Neural progenitor cell (in vitro differentiated cells): ENCODE data around the gene ARPIN. TPM values are rescaled to one million over a fixed set of nuclear protein-coding genes. Genes with fewer than 3 reads are reported as not detected.

Experiments used
- DNase-seq: peaks from one replicate; pipeline ENCODE4 v3.0.0-alpha.2; 2016; ENCODE audit warnings: low spot score
- H2AFZ ChIP-seq: fragments of 200-600 bp; sonication (generic); replicated peaks from 2 replicates; pipeline ENCODE4 v1.6.1; 2016; ENCODE audit warnings: antibody characterized with exemption
- H3F3A ChIP-seq: fragments of 200-600 bp; sonication (generic); 2 replicates; pipeline ENCODE4 v1.6.1; 2016; ENCODE audit warnings: antibody characterized with exemption, low read depth
- H3K27ac ChIP-seq: fragments of 200-600 bp; sonication (generic); 2 replicates; pipeline ENCODE4 v1.5.1; 2016; ENCODE audit warnings: mild to moderate bottlenecking
- H3K27me3 ChIP-seq: fragments of 200-600 bp; sonication (generic); 2 replicates; pipeline ENCODE4 v1.6.1; 2016; ENCODE audit warnings: mild to moderate bottlenecking, moderate library complexity
- H3K36me3 ChIP-seq: fragments of 200-600 bp; sonication (generic); 2 replicates; pipeline ENCODE4 v1.5.1; 2016
- H3K4me1 ChIP-seq: fragments of 200-600 bp; sonication (generic); 2 replicates; pipeline ENCODE4 v1.6.1; 2016; ENCODE audit warnings: mixed run types
- H3K4me2 ChIP-seq: fragments of 200-600 bp; sonication (generic); 2 replicates; pipeline ENCODE4 v1.6.1; 2016
- H3K4me3 ChIP-seq: fragments of 200-600 bp; sonication (generic); 2 replicates; pipeline ENCODE4 v1.5.1; 2016
- H3K79me2 ChIP-seq: fragments of 200-600 bp; sonication (generic); 2 replicates; pipeline ENCODE4 v1.6.1; 2016; ENCODE audit warnings: low read depth
- H3K9ac ChIP-seq: fragments of 200-600 bp; sonication (generic); 2 replicates; pipeline ENCODE4 v1.6.1; 2016
- H3K9me3 ChIP-seq: fragments of 200-600 bp; sonication (generic); 2 replicates; pipeline ENCODE4 v1.5.1; 2016; ENCODE audit warnings: low read depth
- H4K20me1 ChIP-seq: fragments of 200-600 bp; sonication (generic); 2 replicates; pipeline ENCODE4 v1.6.1; 2016; ENCODE audit warnings: low read depth
- H3K27ac Mint-ChIP-seq: 3 replicates; pipeline ENCODE4 v1.8.0; 2021; ENCODE audit warnings: mixed read lengths
- H3K27me3 Mint-ChIP-seq: 2 replicates; pipeline ENCODE4 v1.8.0; 2022; ENCODE audit warnings: low read depth, mild to moderate bottlenecking, inconsistent platforms, moderate library complexity, mixed read lengths; ENCODE audit not compliant: insufficient read depth
- H3K36me3 Mint-ChIP-seq: 3 replicates; pipeline ENCODE4 v1.8.0; 2021; ENCODE audit warnings: mixed read lengths
- H3K4me1 Mint-ChIP-seq: 3 replicates; pipeline ENCODE4 v1.8.0; 2021; ENCODE audit warnings: mixed read lengths
- H3K4me3 Mint-ChIP-seq: 3 replicates; pipeline ENCODE4 v1.8.0; 2021; ENCODE audit warnings: mild to moderate bottlenecking, moderate library complexity, mixed read lengths
- H3K9me3 Mint-ChIP-seq: 3 replicates; pipeline ENCODE4 v1.8.0; 2020; ENCODE audit warnings: mixed read lengths
- EZH2 ChIP-seq: fragments of 200-600 bp; sonication (generic); IDR thresholded peaks from 2 replicates; pipeline ENCODE4 v1.6.1; 2017; ENCODE audit warnings: antibody characterized with exemption, mild to moderate bottlenecking, moderate library complexity
- EZH2phosphoT487 ChIP-seq: fragments of 200-600 bp; sonication (generic); IDR thresholded peaks from 2 replicates; pipeline ENCODE4 v1.6.1; 2017; ENCODE audit warnings: antibody characterized with exemption
- total RNA-seq: library from RNA; depleted of rRNA; stranded (reverse); fragments of >200 nt; gene quantifications from 2 replicates; pipeline ENCODE4 v1.2.3, GENCODE V29; 2015; ENCODE audit warnings: low replicate concordance
- TF ChIP-seq, protein P1 (sequence below): fragments of 200-600 bp; sonication (generic); IDR thresholded peaks from 2 replicates; pipeline ENCODE4 v1.5.1; 2017; ENCODE audit warnings: antibody characterized with exemption, mild to moderate bottlenecking

The ARPIN gene
- total RNA-seq, 1 donor from 2014 or later: 5.9 TPM

DNA sequence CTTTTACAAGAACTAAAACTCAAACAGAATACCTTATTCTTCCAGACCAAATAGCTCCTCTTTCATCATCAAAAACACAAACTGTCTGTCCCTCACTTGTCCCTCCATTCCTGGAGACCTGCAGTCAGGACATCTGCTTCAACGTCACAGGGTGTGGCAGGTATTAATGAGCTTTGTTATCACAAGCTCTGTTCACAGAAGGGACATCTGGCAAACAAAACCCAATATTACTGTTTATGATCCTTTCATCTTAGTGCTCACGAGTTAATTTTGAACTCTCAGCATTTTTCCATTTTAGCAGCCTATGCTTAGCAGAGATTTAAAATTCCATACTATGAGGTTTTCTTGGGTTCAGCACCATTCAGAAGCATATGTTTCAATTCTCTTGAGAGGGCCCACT lies 51.9 kb downstream of the ARPIN start:
- no peak overlapping the region for H3K4me3 ChIP-seq
- no peak overlapping the region for H3K9ac ChIP-seq
- H3K4me1 ChIP-seq: no peaks in the 10 kb centered on the region
- no peak overlapping the region for H3K4me2 ChIP-seq
- no peaks in the 10 kb centered on the region for H3F3A ChIP-seq
- Mint-ChIP-seq H3K36me3 (peaks cover 23% of the 10 kb centered on the region), H3K4me3 (no peak overlapping the region), H3K4me1 (peaks cover 2% of the 10 kb centered on the region), H3K9me3 (peaks cover 9% of the 10 kb centered on the region), H3K27ac (no peak overlapping the region), H3K27me3 (peaks cover 4% of the 10 kb centered on the region)
- DNase-seq: no peak
- TF ChIP-seq, protein P1, sequence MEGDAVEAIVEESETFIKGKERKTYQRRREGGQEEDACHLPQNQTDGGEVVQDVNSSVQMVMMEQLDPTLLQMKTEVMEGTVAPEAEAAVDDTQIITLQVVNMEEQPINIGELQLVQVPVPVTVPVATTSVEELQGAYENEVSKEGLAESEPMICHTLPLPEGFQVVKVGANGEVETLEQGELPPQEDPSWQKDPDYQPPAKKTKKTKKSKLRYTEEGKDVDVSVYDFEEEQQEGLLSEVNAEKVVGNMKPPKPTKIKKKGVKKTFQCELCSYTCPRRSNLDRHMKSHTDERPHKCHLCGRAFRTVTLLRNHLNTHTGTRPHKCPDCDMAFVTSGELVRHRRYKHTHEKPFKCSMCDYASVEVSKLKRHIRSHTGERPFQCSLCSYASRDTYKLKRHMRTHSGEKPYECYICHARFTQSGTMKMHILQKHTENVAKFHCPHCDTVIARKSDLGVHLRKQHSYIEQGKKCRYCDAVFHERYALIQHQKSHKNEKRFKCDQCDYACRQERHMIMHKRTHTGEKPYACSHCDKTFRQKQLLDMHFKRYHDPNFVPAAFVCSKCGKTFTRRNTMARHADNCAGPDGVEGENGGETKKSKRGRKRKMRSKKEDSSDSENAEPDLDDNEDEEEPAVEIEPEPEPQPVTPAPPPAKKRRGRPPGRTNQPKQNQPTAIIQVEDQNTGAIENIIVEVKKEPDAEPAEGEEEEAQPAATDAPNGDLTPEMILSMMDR: no peak
- TF ChIP-seq EZH2 (no peak), EZH2phosphoT487 (no peak)
- no peaks in the 10 kb centered on the region for H3K9me3 ChIP-seq
- H3K27ac ChIP-seq: no peak overlapping the region
- H3K36me3 ChIP-seq: no peaks in the 10 kb centered on the region
- H4K20me1 ChIP-seq: no peaks in the 10 kb centered on the region
- H2AFZ ChIP-seq: no peak overlapping the region
- no peaks in the 10 kb centered on the region for H3K27me3 ChIP-seq
- H3K79me2 ChIP-seq: no peaks in the 10 kb centered on the region

DNA sequence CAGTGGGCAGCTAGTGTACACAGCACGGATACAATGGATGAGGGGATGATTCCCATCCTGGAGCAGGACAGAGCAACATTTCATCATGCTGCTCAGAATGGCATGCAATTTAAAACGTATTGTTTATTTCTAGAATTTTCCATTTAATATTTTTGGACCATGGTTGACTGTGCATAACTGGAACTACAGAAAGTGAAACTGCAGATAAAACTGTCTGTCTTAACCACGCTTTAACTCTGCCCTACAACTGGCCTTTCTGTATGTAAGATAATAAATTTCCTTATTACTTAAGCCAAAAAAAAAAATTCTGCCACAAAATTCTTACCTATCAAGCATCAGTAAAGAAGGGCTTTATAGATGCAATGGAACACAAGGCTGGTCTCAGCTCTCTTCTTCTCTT lies 52.3 kb downstream of the ARPIN start:
- Histone ChIP-seq H3K4me2 (no peak overlapping the region), H3K27me3 (no peaks in the 10 kb centered on the region), H2AFZ (no peak overlapping the region), H4K20me1 (no peaks in the 10 kb centered on the region), H3K4me3 (no peak overlapping the region), H3K4me1 (no peaks in the 10 kb centered on the region), H3K9me3 (no peaks in the 10 kb centered on the region), H3K79me2 (no peaks in the 10 kb centered on the region), H3K27ac (no peak overlapping the region), H3K36me3 (no peaks in the 10 kb centered on the region), H3F3A (no peaks in the 10 kb centered on the region), H3K9ac (no peak overlapping the region)
- H3K36me3 Mint-ChIP-seq: peaks cover 20% of the 10 kb centered on the region
- H3K27me3 Mint-ChIP-seq: peaks cover 2% of the 10 kb centered on the region
- H3K27ac Mint-ChIP-seq: no peak overlapping the region
- H3K4me3 Mint-ChIP-seq: no peak overlapping the region
- TF ChIP-seq EZH2 (no peak), EZH2phosphoT487 (no peak)
- TF ChIP-seq, protein P1: no peak
- no peaks in the 10 kb centered on the region for H3K4me1 Mint-ChIP-seq
- peaks cover 7% of the 10 kb centered on the region for H3K9me3 Mint-ChIP-seq
- DNase-seq: no peak

DNA sequence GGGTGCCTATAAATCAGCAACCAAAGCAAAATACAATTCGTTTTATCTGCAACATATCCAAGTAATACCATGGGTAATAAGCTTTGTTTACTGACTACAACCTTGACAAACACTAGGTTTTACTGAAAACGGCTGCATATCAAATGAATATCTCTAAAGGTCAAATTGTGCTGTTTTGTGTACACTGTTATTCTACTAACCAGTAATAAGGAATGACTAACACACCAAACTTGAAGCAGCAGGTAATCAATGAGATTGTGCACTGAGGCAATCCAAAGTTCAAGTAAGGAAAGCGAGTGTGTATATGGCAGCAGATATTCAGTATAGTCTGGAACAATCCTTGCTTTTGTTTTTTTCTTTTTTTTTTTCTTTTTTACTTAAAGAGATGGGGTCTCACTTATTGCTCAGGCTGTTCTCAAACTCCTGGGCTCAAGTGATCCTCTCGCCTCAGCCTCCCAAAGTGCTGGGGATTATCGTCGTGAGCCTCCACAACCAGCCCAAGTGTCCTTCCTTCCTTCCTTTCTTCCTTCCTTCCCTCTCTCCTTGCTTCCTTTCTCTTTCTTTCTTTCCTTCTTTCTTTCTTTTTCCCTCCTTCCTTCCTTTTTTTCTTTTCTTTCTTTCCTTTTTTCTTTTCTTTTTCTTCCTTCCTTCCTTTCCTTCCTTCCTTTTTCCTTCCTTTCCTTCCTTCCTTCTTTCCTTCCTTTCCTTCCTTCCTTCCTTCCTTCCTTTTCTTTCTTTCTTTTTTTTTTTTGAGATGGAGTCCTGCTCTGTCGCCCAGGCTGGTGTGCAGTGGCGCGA lies 53.9 kb downstream of the ARPIN start:
- peaks cover 7% of the 10 kb centered on the region for H3K9me3 Mint-ChIP-seq
- H3F3A ChIP-seq: no peaks in the 10 kb centered on the region
- peaks cover 2% of the 10 kb centered on the region for H3K27me3 Mint-ChIP-seq
- H3K9me3 ChIP-seq: no peaks in the 10 kb centered on the region
- H2AFZ ChIP-seq: no peak overlapping the region
- TF ChIP-seq, protein P1: no peak
- TF ChIP-seq EZH2: no peak
- TF ChIP-seq EZH2phosphoT487: no peak
- no peaks in the 10 kb centered on the region for H3K79me2 ChIP-seq
- H3K4me1 ChIP-seq: no peaks in the 10 kb centered on the region
- no peak overlapping the region for H3K27ac Mint-ChIP-seq
- peaks cover 18% of the 10 kb centered on the region for H3K36me3 Mint-ChIP-seq
- H3K36me3 ChIP-seq: no peaks in the 10 kb centered on the region
- H3K4me3 Mint-ChIP-seq: no peak overlapping the region
- H4K20me1 ChIP-seq: no peaks in the 10 kb centered on the region
- H3K27me3 ChIP-seq: no peaks in the 10 kb centered on the region
- H3K4me2 ChIP-seq: no peak overlapping the region
- H3K9ac ChIP-seq: no peak overlapping the region
- H3K4me1 Mint-ChIP-seq: no peaks in the 10 kb centered on the region
- H3K27ac ChIP-seq: no peak overlapping the region
- H3K4me3 ChIP-seq: no peak overlapping the region
- no peak for DNase-seq
